Panc1 (cell line): Measurements from ENCODE around the gene EXT2. TPM values are rescaled to one million over a fixed set of nuclear protein-coding genes. Genes with fewer than 3 reads are reported as not detected.

Experiments
- ATAC-seq: fragments of 200-7000 bp; cut with Tn5 transposase; 2 replicates; pipeline ENCODE4 v1.9.1; 2020; ENCODE audit warnings: mild to moderate bottlenecking, moderate library complexity
- BruUV-seq: library from RNA; stranded (reverse); fragments of 400-500 nt; replicated peaks from 2 replicates; lab custom pipeline; 2021; lab: Mats Ljungman, UMichigan
- CTCF ChIA-PET: fragments of 300-600 bp; sonication (Branson Sonifier 250); formaldehyde crosslinking; loops from one replicate; lab custom pipeline; 2022; ENCODE audit warnings: antibody characterized with exemption; lab: Charles Lee
- POLR2A ChIA-PET: fragments of 300-600 bp; sonication (Branson Sonifier 250); formaldehyde crosslinking; loops from one replicate; lab custom pipeline; 2022; ENCODE audit warnings: antibody characterized with exemption; lab: Charles Lee
- DNase-seq: peaks from one replicate; pipeline ENCODE4 v3.0.0-alpha.2; 2010; ENCODE audit warnings: low read depth, low spot score
- H3K27ac ChIP-seq: 2 replicates; pipeline ENCODE4 v1.5.1; 2011; ENCODE audit warnings: mild to moderate bottlenecking, low read length, inconsistent platforms
- H3K27me3 ChIP-seq: fragments of 200-500 bp; sonication (Bioruptor generic); 2 replicates; pipeline ENCODE4 v1.6.0; 2014; ENCODE audit warnings: low read length, inconsistent platforms; ENCODE audit not compliant: control insufficient read depth, insufficient read depth
- H3K36me3 ChIP-seq: fragments of 200-500 bp; sonication (Bioruptor generic); 2 replicates; pipeline ENCODE4 v1.5.1; 2014; ENCODE audit warnings: inconsistent platforms, mild to moderate bottlenecking, low read length, moderate library complexity; ENCODE audit not compliant: control insufficient read depth, insufficient read depth
- H3K4me1 ChIP-seq: 2 replicates; pipeline ENCODE4 v1.5.1; 2011; ENCODE audit warnings: inconsistent platforms, mild to moderate bottlenecking, low read length, moderate library complexity; ENCODE audit not compliant: control insufficient read depth, insufficient read depth
- H3K4me3 ChIP-seq, 2 experiments: 2 replicates each; pipeline ENCODE4 v1.5.1; 2011 to 2012; ENCODE audit warnings: low read depth in 2 of 2, low read length in 2 of 2, mild to moderate bottlenecking in 2 of 2, inconsistent platforms in 1 of 2, moderate library complexity in 1 of 2
- H3K9me3 ChIP-seq: fragments of 200-500 bp; sonication (Bioruptor generic); 2 replicates; pipeline ENCODE4 v1.5.1; 2014; ENCODE audit warnings: low read depth, mild to moderate bottlenecking, inconsistent platforms, low read length, moderate library complexity; ENCODE audit not compliant: control insufficient read depth, insufficient read depth
- CTCF ChIP-seq: fragments of 450-650 bp; IDR thresholded peaks from 2 replicates; pipeline ENCODE4 v1.5.1; 2017; ENCODE audit warnings: mild to moderate bottlenecking
- POLR2AphosphoS5 ChIP-seq: IDR thresholded peaks from 2 replicates; pipeline ENCODE4 v1.6.1; 2012; ENCODE audit warnings: mild to moderate bottlenecking, low read depth, low read length, moderate library complexity
- REST ChIP-seq, 2 experiments: IDR thresholded peaks; 2 replicates each; pipeline ENCODE4 v1.6.1; 2011 to 2012; ENCODE audit warnings: low read depth in 2 of 2, control low read depth in 1 of 2, low read length in 1 of 2, mild to moderate bottlenecking in 1 of 2, moderate library complexity in 1 of 2; ENCODE audit not compliant: insufficient read depth in 1 of 2
- SIN3A ChIP-seq: IDR thresholded peaks from 2 replicates; pipeline ENCODE4 v1.6.1; 2012; ENCODE audit warnings: low read depth, mild to moderate bottlenecking, low read length, moderate library complexity, borderline replicate concordance; ENCODE audit not compliant: insufficient read depth
- TCF7L2 ChIP-seq: IDR thresholded peaks from 2 replicates; pipeline ENCODE4 v1.6.1; 2011; ENCODE audit warnings: mild to moderate bottlenecking, low read depth, low read length, inconsistent platforms
- in situ Hi-C: cut with HindIII; loops from 2 replicates; pipeline ENCODE4 v1.10.0; 2016; ENCODE audit warnings: low sequenced_read_pairs, low pct_unique_long_range_greater_than_20kb
- intact Hi-C: fragments of 100-400 bp; cut with micrococcal nuclease; formaldehyde crosslinking; loops from one replicate; pipeline ENCODE4 v1.10.0; 2022; ENCODE audit not compliant: unreplicated experiment
- total RNA-seq: library from RNA; stranded (reverse); gene quantifications from one replicate; pipeline ENCODE4 v1.2.1, GENCODE V29; 2021; ENCODE audit not compliant: unreplicated experiment

Gene EXT2
- total RNA-seq, 1 experiment from 2014 or later: 57.5 TPM

- TF ChIP-seq REST (IDR thresholded peaks at IDR 0.05; ENCODE audit: insufficient read depth in 1 of 2, low read depth in 2 of 2, low read length in 1 of 2) (no peak), SIN3A (no peak), POLR2AphosphoS5 (no peak), CTCF (no peak), TCF7L2 (no peak)
- CTCF ChIA-PET: no interaction called here
- H3K4me3 ChIP-seq: no peak overlapping the region
- DNase-seq (no peak), ATAC-seq (no peak)
- in situ Hi-C loops: no loop called here
- H3K9me3 ChIP-seq: peaks cover 14% of the 10 kb centered on the region; the same call in 1 of the 2 replicates
- no peaks in the 10 kb centered on the region for H3K36me3 ChIP-seq
- no peak overlapping the region for H3K27ac ChIP-seq
- H3K4me1 ChIP-seq: no peaks in the 10 kb centered on the region
- no TSS peak for BruUV-seq
- H3K27me3 ChIP-seq: no peaks in the 10 kb centered on the region
- POLR2A ChIA-PET: no interaction called here
- intact Hi-C loops: no loop called here
Measured at GRCh38 chr11:44255406-44256071, 160.1 kb downstream of the EXT2 start.

GRCh38 chr11:44256673-44257291 lies 161.3 kb downstream of the EXT2 start:
- no peak for ATAC-seq
- ChIA-PET CTCF (no interaction called here), POLR2A (no interaction called here)
- H3K4me3 ChIP-seq: no peak overlapping the region
- H3K9me3 ChIP-seq: peaks cover 14% of the 10 kb centered on the region; the same call in 1 of the 2 replicates
- TF ChIP-seq REST (IDR thresholded peaks at IDR 0.05; ENCODE audit: insufficient read depth in 1 of 2, low read depth in 2 of 2, low read length in 1 of 2) (no peak), TCF7L2 (no peak), CTCF (no peak), POLR2AphosphoS5 (no peak), SIN3A (no peak)
- intact Hi-C loops (no loop called here), in situ Hi-C loops (no loop called here)
- no peak for DNase-seq
- no TSS peak for BruUV-seq
- no peak overlapping the region for H3K27ac ChIP-seq
- no peaks in the 10 kb centered on the region for H3K36me3 ChIP-seq
- no peaks in the 10 kb centered on the region for H3K27me3 ChIP-seq
- no peaks in the 10 kb centered on the region for H3K4me1 ChIP-seq
